NCI-H82 treated with DMSO at 0.1 percent for 48 hours (cell line): Measurements from ENCODE around the gene ICAM4.
A peak's percentile ranks its signal among the peaks of the same experiment; 100 is the strongest.
"Not testable (repeated sequence)": the region's sequence is repeated elsewhere in the genome, so short reads cannot be mapped to it uniquely, and the experiment has no call there.

Experiments used
- DNase-seq: peaks from one replicate; lab custom pipeline; 2025; ENCODE audit not compliant: unreplicated experiment; lab: John Stamatoyannopoulos, UW

ICAM4 gene

DNA sequence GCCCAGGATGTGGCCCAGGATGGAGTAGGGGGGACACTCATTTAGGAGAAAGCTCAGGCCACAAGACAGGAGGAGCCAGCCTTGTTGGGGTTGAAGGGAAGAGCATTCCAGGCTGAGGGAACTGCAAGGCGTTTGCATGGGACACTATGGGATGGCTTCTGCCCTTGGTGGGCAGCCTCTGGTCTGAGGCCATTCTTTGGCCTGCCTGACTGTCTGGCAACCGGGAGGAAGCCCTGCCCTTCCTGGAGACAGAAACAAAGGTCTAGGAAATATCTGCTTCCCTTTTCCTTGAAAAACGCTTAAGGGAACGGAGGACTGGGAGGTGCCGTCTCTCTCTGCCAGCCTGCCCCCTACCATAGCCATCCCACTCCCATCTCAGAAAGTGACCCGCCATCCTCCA is 18.7 kb upstream of the ICAM4 start:
- DNase-seq, result no peak

DNA sequence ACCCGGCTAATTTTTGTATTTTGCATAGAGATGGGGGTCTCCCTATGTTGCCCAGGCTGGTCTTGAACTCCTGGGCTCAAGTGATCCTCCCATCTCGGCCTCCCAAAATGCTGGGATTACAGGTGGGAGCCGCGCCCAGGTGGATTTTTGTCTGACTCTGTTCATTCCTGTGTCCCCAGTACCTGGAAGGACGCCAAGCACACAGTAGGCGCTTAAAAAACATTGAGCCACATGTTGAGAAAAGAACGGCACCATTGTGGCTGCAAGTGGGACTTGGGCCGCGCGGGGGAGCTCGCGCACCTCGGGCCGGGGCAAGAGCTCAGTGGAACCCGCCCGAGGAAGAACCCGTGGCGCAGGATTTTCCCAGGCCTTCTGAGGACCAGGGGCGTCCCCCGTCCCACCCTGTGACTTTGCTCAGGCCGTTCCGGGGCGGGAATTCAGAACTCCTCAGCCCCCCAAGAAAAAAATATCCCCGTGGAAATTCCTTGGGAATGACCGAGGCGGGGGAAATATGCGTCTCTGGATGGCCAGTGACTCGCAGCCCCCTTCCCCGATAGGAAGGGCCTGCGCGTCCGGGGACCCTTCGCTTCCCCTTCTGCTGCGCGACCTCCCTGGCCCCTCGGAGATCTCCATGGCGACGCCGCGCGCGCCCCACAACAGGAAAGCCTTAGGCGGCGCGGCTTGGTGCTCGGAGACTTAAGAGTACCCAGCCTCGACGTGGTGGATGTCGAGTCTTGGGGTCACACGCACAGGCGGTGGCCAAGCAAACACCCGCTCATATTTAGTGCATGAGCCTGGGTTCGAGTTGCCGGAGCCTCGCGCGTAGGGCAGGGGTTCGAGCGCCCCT is 17.2 kb upstream of the ICAM4 start:
- peak; percentile 15 for DNase-seq

GRCh38 chr19:10270180-10270615 is 16.6 kb upstream of the ICAM4 start:
- DNase-seq, result no peak

- no peak for DNase-seq
Observed at GRCh38 chr19:10270616-10271394, 15.9 kb upstream of the ICAM4 start, which contains the start of gene ICAM1. Gene ICAM1, plus strand, starts transcription at chr19:10271120. Its CDS starts 40 bp downstream, at chr19:10271160.

- no peak for DNase-seq
Observed at GRCh38 chr19:10271543-10272086, 15.1 kb upstream of the ICAM4 start.

DNA sequence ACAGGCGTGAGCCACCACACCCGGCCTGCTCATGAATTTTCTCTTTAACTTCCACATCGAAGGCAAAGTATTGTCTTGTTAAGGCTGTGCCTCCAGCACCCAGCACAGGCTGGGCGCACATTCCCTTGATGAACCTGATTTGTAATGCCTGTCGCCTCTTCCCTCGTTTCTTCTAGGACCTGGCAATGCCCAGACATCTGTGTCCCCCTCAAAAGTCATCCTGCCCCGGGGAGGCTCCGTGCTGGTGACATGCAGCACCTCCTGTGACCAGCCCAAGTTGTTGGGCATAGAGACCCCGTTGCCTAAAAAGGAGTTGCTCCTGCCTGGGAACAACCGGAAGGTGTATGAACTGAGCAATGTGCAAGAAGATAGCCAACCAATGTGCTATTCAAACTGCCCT is 12.2 kb upstream of the ICAM4 start:
- no peak for DNase-seq

DNA sequence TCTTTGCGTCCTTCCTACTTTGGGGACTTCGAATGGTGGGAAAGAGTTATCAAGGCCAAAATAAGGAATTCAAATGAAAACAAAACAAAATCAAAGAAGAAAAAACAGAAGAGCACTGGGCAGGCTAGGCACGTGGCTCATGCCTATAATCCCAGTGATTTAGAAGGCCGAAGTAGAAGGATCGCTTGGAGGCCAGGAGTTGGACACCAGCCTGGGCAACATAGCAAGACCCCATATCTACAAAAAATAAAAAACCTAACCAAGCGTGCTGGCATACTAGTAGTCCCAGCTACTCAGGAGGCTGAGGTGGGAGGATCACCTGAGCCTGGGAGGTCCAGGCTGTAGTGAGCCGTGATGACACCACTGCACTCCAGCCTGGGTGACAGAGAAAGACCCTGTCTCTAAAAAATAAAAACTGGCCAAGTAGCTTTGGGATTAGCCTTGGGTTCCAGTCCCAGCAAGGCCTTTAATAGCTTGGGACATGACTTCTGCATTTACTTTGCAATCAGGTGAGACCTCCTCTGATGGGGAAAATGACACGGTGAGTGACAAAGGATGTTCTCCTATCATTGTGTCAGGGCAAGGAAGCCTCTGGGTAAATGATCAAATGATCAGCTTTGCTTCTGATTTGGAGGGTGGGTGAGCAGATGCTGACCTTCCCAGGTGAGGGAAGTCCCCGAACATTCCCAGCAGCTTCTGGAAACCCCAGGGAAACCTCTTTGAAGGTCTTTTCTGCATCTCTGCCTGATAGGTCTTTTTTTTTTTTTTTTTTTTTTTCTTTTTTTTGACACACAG is 8.8 kb upstream of the ICAM4 start:
- DNase-seq, result no peak

DNA sequence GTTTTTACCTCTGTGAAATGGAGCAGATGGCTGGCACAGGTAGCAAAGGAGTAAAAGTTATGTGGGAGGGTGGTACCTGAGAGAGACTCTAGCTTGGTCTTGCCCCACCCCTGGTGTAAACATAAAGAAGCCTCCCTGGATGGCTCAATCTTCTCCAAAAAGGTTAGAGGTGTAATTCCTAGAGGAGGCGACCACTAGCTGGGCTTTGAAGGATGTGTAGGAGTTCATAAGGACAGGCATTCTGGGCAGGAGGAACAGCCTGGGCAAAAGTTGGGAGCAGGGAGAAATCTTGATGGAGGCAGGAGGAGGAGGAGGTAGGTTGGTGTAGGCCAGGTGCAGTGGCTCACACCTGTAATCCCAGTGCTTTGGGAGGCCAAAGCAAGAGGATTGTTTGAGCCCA is 7.8 kb upstream of the ICAM4 start:
- DNase-seq, result no peak

GRCh38 chr19:10279737-10280442 is 6.9 kb upstream of the ICAM4 start:
- DNase-seq, result no peak

- DNase-seq, result not testable (repeated sequence)
Observed at GRCh38 chr19:10282043-10282442, 4.7 kb upstream of the ICAM4 start.

- DNase-seq, result no peak
Observed at GRCh38 chr19:10283301-10284064, 3.3 kb upstream of the ICAM4 start.

- no peak for DNase-seq
Observed at GRCh38 chr19:10284065-10284959, 2.4 kb upstream of the ICAM4 start.

GRCh38 chr19:10284960-10285278 is 1.8 kb upstream of the ICAM4 start:
- no peak for DNase-seq

GRCh38 chr19:10285393-10285792 is 1.4 kb upstream of the ICAM4 start:
- no peak for DNase-seq

- DNase-seq, result peak; percentile 61
Observed at GRCh38 chr19:10288662-10289166, 2.0 kb downstream of the ICAM4 start.

DNA sequence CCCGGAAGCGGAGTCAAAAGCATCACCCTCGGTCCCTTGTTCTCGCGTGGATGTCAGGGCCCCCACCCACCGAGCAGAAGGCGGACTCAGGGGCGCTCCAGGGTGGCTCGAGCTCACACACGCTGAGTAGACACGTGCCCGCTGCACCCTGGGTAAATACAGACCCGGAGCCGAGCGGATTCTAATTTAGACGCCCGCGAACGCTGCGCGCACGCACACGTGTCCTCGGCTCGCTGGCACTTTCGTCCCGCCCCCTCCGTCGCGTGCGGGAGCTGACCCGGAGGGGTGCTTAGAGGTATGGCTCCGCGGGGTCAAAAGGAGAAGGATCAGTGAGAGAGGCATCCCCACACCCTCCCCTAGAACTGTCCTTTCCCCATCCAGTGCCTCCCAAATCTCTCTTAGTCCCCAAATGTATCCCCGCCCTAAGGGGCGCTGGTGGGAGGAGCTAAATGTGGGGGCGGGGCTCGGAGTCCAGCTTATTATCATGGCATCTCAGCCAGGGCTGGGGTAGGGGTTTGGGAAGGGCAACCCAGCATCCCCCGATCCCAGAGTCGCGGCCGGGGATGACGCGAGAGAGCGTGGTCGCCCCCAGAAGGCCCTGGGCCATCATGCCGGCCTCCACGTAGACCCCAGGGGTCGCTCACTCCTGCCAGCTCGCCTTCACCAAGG is 2.5 kb downstream of the ICAM4 start:
- peak; percentile 47 for DNase-seq

DNA sequence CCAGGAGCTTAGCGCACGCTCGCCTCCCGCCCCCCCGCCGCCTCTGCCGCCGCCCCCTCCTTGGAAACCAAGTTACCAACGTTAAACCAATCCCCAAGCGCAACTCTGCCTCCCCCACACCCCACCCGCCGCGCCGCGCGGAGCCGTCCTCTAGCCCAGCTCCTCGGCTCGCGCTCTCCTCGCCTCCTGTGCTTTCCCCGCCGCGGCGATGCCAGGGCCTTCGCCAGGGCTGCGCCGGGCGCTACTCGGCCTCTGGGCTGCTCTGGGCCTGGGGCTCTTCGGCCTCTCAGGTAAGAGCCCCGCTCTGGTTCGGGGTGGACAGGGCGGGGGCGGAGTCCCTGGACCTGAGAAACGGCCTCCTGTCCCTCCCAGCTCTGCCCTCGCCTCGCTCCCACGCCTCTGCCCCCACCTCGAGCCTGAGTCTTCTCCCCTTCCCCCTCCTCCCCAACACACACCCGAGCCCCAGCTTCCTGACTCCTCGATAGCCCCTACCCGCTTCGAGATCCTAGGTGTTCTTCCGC is 3.1 kb downstream of the ICAM4 start, which contains the start of gene ICAM5:
Gene ICAM5, plus strand, starts transcription at position 117 of the 521 bp plus-strand sequence. Its CDS starts 92 bp downstream, at position 209.
- DNase-seq, result no peak
